Endothelial cell of umbilical vein (primary cell): ENCODE measurements around the gene KAT6B. TPM values are rescaled to one million over a fixed set of nuclear protein-coding genes. Genes with fewer than 3 reads are reported as not detected.

Experiments used
- BruUV-seq: library from RNA; stranded (reverse); fragments of 400-500 nt; replicated peaks from 2 replicates; lab custom pipeline; 2021; lab: Mats Ljungman, UMichigan
- CTCF ChIA-PET: fragments of 300-600, 350-600 bp; sonication (Branson Sonifier 250); formaldehyde crosslinking; loops from one replicate; lab custom pipeline; 2021; ENCODE audit warnings: antibody characterized with exemption, inconsistent platforms; lab: Charles Lee
- POLR2A ChIA-PET: fragments of 300-600, 350-600 bp; sonication (Branson Sonifier 250); formaldehyde crosslinking; loops from one replicate; lab custom pipeline; 2021; ENCODE audit warnings: antibody characterized with exemption, inconsistent platforms; lab: Charles Lee
- DNase-seq: peaks from one replicate; pipeline ENCODE4 v3.0.0-alpha.2; 2011; ENCODE audit warnings: low read depth, low spot score
- FAIRE-seq: peaks from 2 replicates; lab custom pipeline; 2011; peaks lifted over from hg19 to GRCh38; lab: Jason Lieb, UNC
- H2AFZ ChIP-seq: 2 replicates; pipeline ENCODE4 v1.6.0; 2012; ENCODE audit warnings: low read depth, low read length, control low read depth, inconsistent platforms
- H3K27ac ChIP-seq: 2 replicates; pipeline ENCODE4 v1.5.1; 2011; ENCODE audit warnings: low read depth, mild to moderate bottlenecking, control low read depth, low read length, moderate library complexity; ENCODE audit not compliant: insufficient read depth
- H3K27me3 ChIP-seq, 2 experiments: 2 replicates each; pipeline versions ENCODE4 v1.6.0 to v1.6.1; 2011; ENCODE audit warnings: low read length in 2 of 2, mixed read lengths in 1 of 2; ENCODE audit not compliant: control insufficient read depth in 2 of 2, insufficient read depth in 2 of 2
- H3K36me3 ChIP-seq, 2 experiments: 2 replicates in 1 of 2; 3 replicates in 1 of 2; pipeline ENCODE4 v1.5.1; 2011; ENCODE audit warnings: low read length in 2 of 2, mild to moderate bottlenecking in 1 of 2, moderate library complexity in 1 of 2; ENCODE audit not compliant: control insufficient read depth in 2 of 2, insufficient read depth in 2 of 2; ENCODE audit errors: extremely low read depth in 1 of 2
- H3K4me1 ChIP-seq: 3 replicates; pipeline ENCODE4 v1.5.1; 2011; ENCODE audit warnings: mild to moderate bottlenecking, low read length; ENCODE audit not compliant: control insufficient read depth, insufficient read depth; ENCODE audit errors: extremely low read depth
- H3K4me2 ChIP-seq: 2 replicates; pipeline ENCODE4 v1.6.1; 2011; ENCODE audit warnings: low read length, control low read depth, mixed read lengths; ENCODE audit not compliant: insufficient read depth
- H3K4me3 ChIP-seq, 3 experiments: fragments of 200-600 bp in 1 of 3; sonication (generic), shearing (Covaris generic) in 1 of 3; replicated peaks in 1 of 3; 2 replicates each; pipeline ENCODE4 v1.5.1; 2011 to 2016; ENCODE audit warnings: control low read depth in 3 of 3, low read length in 3 of 3, mild to moderate bottlenecking in 2 of 3, inconsistent platforms in 1 of 3, low read depth in 1 of 3, moderate library complexity in 1 of 3; ENCODE audit not compliant: insufficient read depth in 1 of 3
- H3K79me2 ChIP-seq: 2 replicates; pipeline ENCODE4 v1.6.0; 2012; ENCODE audit warnings: low read length, inconsistent platforms; ENCODE audit not compliant: control insufficient read depth, insufficient read depth
- H3K9ac ChIP-seq: replicated peaks from 2 replicates; pipeline ENCODE3; 2011; ENCODE audit warnings: low read length, control low read depth; ENCODE audit not compliant: insufficient read depth; ENCODE audit errors: extremely low read depth
- H3K9me1 ChIP-seq: replicated peaks from 3 replicates; pipeline ENCODE4 v1.6.0; 2011; ENCODE audit warnings: mild to moderate bottlenecking, low read length; ENCODE audit not compliant: control insufficient read depth, insufficient read depth; ENCODE audit errors: extremely low read depth
- H3K9me3 ChIP-seq: replicated peaks from 2 replicates; pipeline ENCODE4 v1.5.1; 2012; ENCODE audit warnings: low read length, inconsistent platforms; ENCODE audit not compliant: control insufficient read depth, insufficient read depth
- H4K20me1 ChIP-seq: replicated peaks from 2 replicates; pipeline ENCODE3; 2011; ENCODE audit warnings: mild to moderate bottlenecking, low read length; ENCODE audit not compliant: control insufficient read depth, insufficient read depth; ENCODE audit errors: extremely low read depth
- EZH2 ChIP-seq: IDR thresholded peaks from 2 replicates; pipeline ENCODE4 v1.6.1; 2012; ENCODE audit warnings: borderline replicate concordance, low read depth, mild to moderate bottlenecking, moderate library complexity, low read length, inconsistent platforms; ENCODE audit not compliant: severe bottlenecking
- FOS ChIP-seq: IDR thresholded peaks from 2 replicates; pipeline ENCODE4 v1.6.1; 2011; ENCODE audit warnings: mild to moderate bottlenecking, low read length, moderate library complexity, borderline replicate concordance; ENCODE audit not compliant: insufficient read depth
- GATA2 ChIP-seq: IDR thresholded peaks from 2 replicates; pipeline ENCODE4 v1.7.0; 2011; ENCODE audit warnings: low read depth, mild to moderate bottlenecking, moderate library complexity, mixed read lengths, low read length; ENCODE audit not compliant: insufficient read length, insufficient read depth
- JUN ChIP-seq: IDR thresholded peaks from 2 replicates; pipeline ENCODE4 v1.6.1; 2011; ENCODE audit warnings: borderline replicate concordance, low read depth; ENCODE audit not compliant: insufficient read length, insufficient read depth
- MYC ChIP-seq: IDR thresholded peaks from one replicate; pipeline ENCODE4 v1.6.1; 2011; ENCODE audit warnings: mild to moderate bottlenecking, low read depth, low read length
- POLR2A ChIP-seq: IDR thresholded peaks from 2 replicates; pipeline ENCODE4 v1.6.1; 2012; ENCODE audit warnings: low read depth, mild to moderate bottlenecking, control low read depth, low read length
- POLR2AphosphoS5 ChIP-seq: IDR thresholded peaks from 2 replicates; pipeline ENCODE4 v1.6.1; 2012; ENCODE audit warnings: low read depth, mild to moderate bottlenecking, control low read depth, low read length, moderate library complexity; ENCODE audit not compliant: insufficient read depth
- dilution Hi-C: fragments of 300-500 bp; cut with MboI; formaldehyde crosslinking; loops from one replicate; pipeline ENCODE4 v1.15.0; 2019; ENCODE audit warnings: low sequenced_read_pairs; ENCODE audit not compliant: extremely low pct_ligation_motif_present
- intact Hi-C: fragments of 100-400 bp; cut with micrococcal nuclease; formaldehyde crosslinking; loops from one replicate; pipeline ENCODE4 v1.10.0; 2022
- polyA plus RNA-seq, 4 experiments: library from polyadenylated mRNA; depleted of rRNA in 3 of 4; stranded (reverse) in 3 of 4; unstranded in 1 of 4; fragments of >200 nt; gene quantifications; 2 replicates each; pipeline versions ENCODE4 v1.2.1 to v1.2.3, GENCODE V29; 2011 to 2012; ENCODE audit warnings: missing spikeins in 1 of 4
- total RNA-seq: library from RNA; stranded (reverse); gene quantifications from 2 replicates; pipeline ENCODE4 v1.2.3, GENCODE V29; 2021
- TF ChIP-seq, protein P1 (sequence below): IDR thresholded peaks from 2 replicates; pipeline ENCODE4 v1.6.1; 2011; ENCODE audit not compliant: insufficient read depth, insufficient read length
- TF ChIP-seq, protein P2 (sequence below), 2 donors: IDR thresholded peaks; 1 replicate in 1 of 2; 2 replicates in 1 of 2; pipeline ENCODE4 v1.5.1; 2011; ENCODE audit warnings: low read length in 2 of 2, mild to moderate bottlenecking in 2 of 2, moderate library complexity in 2 of 2, control low read depth in 1 of 2, inconsistent platforms in 1 of 2, low read depth in 1 of 2; ENCODE audit not compliant: insufficient read depth in 1 of 2; ENCODE audit errors: extremely low read depth in 1 of 2

The KAT6B gene
- total and polyA plus RNA-seq, 2 donors (not counting 3 experiments of a cell fraction or from before 2014, with no cell fraction given), result 4.5 to 17.0 TPM

DNA sequence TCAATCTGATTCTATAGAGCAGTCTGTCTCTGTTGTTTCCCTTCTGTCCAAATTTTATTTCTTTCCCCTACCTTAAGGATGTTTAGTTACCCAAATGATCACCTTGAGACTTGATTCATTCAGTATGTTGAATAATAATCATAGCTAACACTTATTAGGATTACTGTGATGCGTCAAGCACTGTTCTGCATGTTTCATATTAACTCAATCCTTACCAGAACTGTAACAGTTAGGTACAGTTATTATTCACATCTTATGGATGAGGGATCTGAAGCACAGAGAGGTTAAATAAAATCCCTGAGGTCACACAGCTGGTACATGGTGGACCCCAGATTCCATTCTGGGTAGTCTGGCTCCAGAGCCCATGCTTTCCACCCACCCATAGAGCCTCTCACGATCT is 187.1 kb downstream of the KAT6B start:
- H3K36me3 ChIP-seq, result no peaks in the 10 kb centered on the region
- no peaks in the 10 kb centered on the region for H3K9me1 ChIP-seq
- no peak for DNase-seq
- no peaks in the 10 kb centered on the region for H3K9me3 ChIP-seq
- intact Hi-C loops (no loop called here), dilution Hi-C loops (no loop called here)
- H3K9ac ChIP-seq, result no peak overlapping the region
- no peak overlapping the region for H3K27ac ChIP-seq
- no peaks in the 10 kb centered on the region for H4K20me1 ChIP-seq
- no peak overlapping the region for H3K4me2 ChIP-seq
- ChIA-PET CTCF (no interaction called here), POLR2A (no interaction called here)
- no peaks in the 10 kb centered on the region for H3K79me2 ChIP-seq
- H3K4me3 ChIP-seq, result no peak overlapping the region
- no peak for FAIRE-seq
- BruUV-seq, result no TSS peak
- no peaks in the 10 kb centered on the region for H3K27me3 ChIP-seq
- H2AFZ ChIP-seq, result no peak overlapping the region
- no peak for TF ChIP-seq FOS
- no peak for TF ChIP-seq MYC
- TF ChIP-seq, protein P1, sequence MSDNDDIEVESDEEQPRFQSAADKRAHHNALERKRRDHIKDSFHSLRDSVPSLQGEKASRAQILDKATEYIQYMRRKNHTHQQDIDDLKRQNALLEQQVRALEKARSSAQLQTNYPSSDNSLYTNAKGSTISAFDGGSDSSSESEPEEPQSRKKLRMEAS, result no peak
- no peak for TF ChIP-seq GATA2
- TF ChIP-seq POLR2AphosphoS5, result no peak
- TF ChIP-seq, protein P2, sequence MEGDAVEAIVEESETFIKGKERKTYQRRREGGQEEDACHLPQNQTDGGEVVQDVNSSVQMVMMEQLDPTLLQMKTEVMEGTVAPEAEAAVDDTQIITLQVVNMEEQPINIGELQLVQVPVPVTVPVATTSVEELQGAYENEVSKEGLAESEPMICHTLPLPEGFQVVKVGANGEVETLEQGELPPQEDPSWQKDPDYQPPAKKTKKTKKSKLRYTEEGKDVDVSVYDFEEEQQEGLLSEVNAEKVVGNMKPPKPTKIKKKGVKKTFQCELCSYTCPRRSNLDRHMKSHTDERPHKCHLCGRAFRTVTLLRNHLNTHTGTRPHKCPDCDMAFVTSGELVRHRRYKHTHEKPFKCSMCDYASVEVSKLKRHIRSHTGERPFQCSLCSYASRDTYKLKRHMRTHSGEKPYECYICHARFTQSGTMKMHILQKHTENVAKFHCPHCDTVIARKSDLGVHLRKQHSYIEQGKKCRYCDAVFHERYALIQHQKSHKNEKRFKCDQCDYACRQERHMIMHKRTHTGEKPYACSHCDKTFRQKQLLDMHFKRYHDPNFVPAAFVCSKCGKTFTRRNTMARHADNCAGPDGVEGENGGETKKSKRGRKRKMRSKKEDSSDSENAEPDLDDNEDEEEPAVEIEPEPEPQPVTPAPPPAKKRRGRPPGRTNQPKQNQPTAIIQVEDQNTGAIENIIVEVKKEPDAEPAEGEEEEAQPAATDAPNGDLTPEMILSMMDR (IDR thresholded peaks at IDR 0.05; ENCODE audit: extremely low read depth in 1 of 2, insufficient read depth in 1 of 2, low read depth in 1 of 2, low read length in 2 of 2), result no peak
- TF ChIP-seq POLR2A, result no peak
- no peak for TF ChIP-seq JUN
- TF ChIP-seq EZH2, result no peak
- no peaks in the 10 kb centered on the region for H3K4me1 ChIP-seq
